SJCRH30 (cell line): ENCODE data around the gene GUCY2D. TPM values are rescaled to one million over a fixed set of nuclear protein-coding genes. Genes with fewer than 3 reads are reported as not detected.
"Not testable (repeated sequence)": the region's sequence is repeated elsewhere in the genome, so short reads cannot be mapped to it uniquely, and the experiment has no call there.

Source experiments
- DNase-seq, 2 experiments: peaks; one replicate each; pipeline ENCODE4 v3.0.0-alpha.2; 2015 to 2020
- H3K27ac ChIP-seq: fragments of 250-450 bp; sonication (Bioruptor Pico); 2 replicates; pipeline ENCODE4 v1.5.1; 2020; ENCODE audit warnings: mild to moderate bottlenecking, moderate library complexity
- H3K27me3 ChIP-seq: fragments of 250-450 bp; sonication (Bioruptor Pico); 2 replicates; pipeline ENCODE4 v1.5.1; 2020; ENCODE audit warnings: mild to moderate bottlenecking, moderate library complexity
- H3K36me3 ChIP-seq: fragments of 250-450 bp; sonication (Bioruptor Pico); 2 replicates; pipeline ENCODE4 v1.5.1; 2020; ENCODE audit warnings: mild to moderate bottlenecking, moderate library complexity
- H3K4me1 ChIP-seq: fragments of 250-450 bp; sonication (Bioruptor Pico); 2 replicates; pipeline ENCODE4 v1.5.1; 2020; ENCODE audit warnings: mild to moderate bottlenecking, moderate library complexity
- H3K4me3 ChIP-seq: fragments of 250-450 bp; sonication (Bioruptor Pico); 2 replicates; pipeline ENCODE4 v1.5.1; 2020; ENCODE audit warnings: mild to moderate bottlenecking, moderate library complexity
- H3K9me3 ChIP-seq: fragments of 250-450 bp; sonication (Bioruptor Pico); replicated peaks from 2 replicates; pipeline ENCODE4 v1.5.1; 2020; ENCODE audit warnings: mild to moderate bottlenecking, moderate library complexity
- total RNA-seq: library from RNA; depleted of rRNA; stranded (reverse); fragments of >200 nt; shearing (Covaris generic); gene quantifications from 2 replicates; pipeline ENCODE4 v1.2.3, GENCODE V29; 2014

Gene GUCY2D
- total RNA-seq, 1 experiment from 2014 or later: not detected

DNA sequence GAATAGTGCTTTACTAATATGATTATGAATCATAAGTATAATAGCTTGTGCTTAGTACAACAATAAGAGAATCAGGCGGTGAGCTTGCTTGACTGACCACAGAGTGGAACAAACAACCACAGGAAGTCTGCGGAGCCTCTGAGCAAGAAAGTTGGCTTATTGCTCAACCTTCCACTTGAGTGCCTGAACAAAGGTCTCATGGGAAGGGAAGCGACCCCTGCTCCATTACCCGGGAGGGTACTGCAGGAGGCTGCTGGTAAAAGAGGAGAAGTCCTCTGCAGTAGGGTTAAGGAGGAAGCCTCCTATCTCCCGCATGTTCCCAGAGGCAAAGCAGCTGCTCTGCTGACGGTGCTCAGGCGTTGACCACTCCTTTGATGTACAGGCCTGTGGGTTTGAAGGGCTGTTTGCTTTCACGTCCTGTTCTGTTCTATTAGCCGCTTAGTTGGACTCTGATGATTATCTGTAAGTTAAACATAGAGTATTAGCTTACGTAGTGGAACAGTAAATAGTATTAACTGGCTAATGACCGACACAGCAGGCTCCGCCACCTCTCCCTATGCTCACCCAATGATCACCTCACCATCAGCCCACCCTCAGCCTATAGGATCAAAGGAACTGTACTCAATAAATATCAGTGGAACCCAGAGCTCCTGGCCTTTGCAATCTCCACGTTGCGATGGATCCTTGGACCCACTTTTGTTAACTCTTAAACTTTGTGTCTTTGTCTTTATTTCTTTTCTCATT is 54.0 kb downstream of the GUCY2D start:
- no peak for DNase-seq
- H3K9me3 ChIP-seq: no peaks in the 10 kb centered on the region
- H3K27ac ChIP-seq: no peak overlapping the region
- H3K4me1 ChIP-seq: 0 out of 2 replicates have a peak, but pooled peaks cover 9% of the 10 kb centered on the region
- H3K36me3 ChIP-seq: no peaks in the 10 kb centered on the region
- no peak overlapping the region for H3K4me3 ChIP-seq
- H3K27me3 ChIP-seq: peaks cover 9% of the 10 kb centered on the region; the same call in 1 of the 2 replicates

- no peaks in the 10 kb centered on the region for H3K36me3 ChIP-seq
- H3K27me3 ChIP-seq: peaks cover 9% of the 10 kb centered on the region; the same call in 1 of the 2 replicates
- no peak for DNase-seq
- 0 out of 2 replicates have a peak, but pooled peaks cover 9% of the 10 kb centered on the region for H3K4me1 ChIP-seq
- no peaks in the 10 kb centered on the region for H3K9me3 ChIP-seq
- no peak overlapping the region for H3K4me3 ChIP-seq
- H3K27ac ChIP-seq: no peak overlapping the region
Observed at GRCh38 chr17:8056976-8057625, 54.7 kb downstream of the GUCY2D start.

DNA sequence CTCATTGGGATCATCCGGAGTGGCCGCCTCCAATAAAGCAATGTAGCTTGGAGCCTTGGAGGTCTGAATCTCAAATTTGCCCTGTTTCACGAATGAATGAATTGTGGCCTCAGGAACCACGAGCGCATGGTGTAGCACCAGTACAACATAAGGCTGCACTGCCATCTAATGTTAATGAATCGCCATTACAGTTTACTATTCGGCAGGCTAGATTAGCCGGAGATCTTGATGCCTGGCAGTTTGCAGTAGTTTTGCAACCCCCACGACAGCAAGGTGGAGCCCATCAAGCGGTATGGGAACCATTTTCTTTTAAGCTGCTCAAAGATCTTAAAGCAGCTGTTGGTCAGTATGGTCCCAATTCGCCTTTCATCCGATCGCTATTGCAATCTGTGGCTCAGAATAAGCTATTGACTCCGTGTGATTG is 55.3 kb downstream of the GUCY2D start:
- H3K27ac ChIP-seq: no peak overlapping the region
- no peaks in the 10 kb centered on the region for H3K9me3 ChIP-seq
- no peak overlapping the region for H3K4me3 ChIP-seq
- peak; percentile 42 to 76 for DNase-seq
- H3K36me3 ChIP-seq: no peaks in the 10 kb centered on the region
- peaks cover 9% of the 10 kb centered on the region; the same call in 1 of the 2 replicates for H3K27me3 ChIP-seq
- H3K4me1 ChIP-seq: 0 out of 2 replicates have a peak, but pooled peaks cover 9% of the 10 kb centered on the region

- Histone ChIP-seq H3K27me3 (peaks cover 9% of the 10 kb centered on the region; the same call in 1 of the 2 replicates), H3K4me1 (0 out of 2 replicates have a peak, but pooled peaks cover 9% of the 10 kb centered on the region), H3K27ac (no peak overlapping the region), H3K9me3 (no peaks in the 10 kb centered on the region), H3K36me3 (no peaks in the 10 kb centered on the region), H3K4me3 (no peak overlapping the region)
- no peak for DNase-seq
Observed at GRCh38 chr17:8059131-8059530, 56.7 kb downstream of the GUCY2D start.

GRCh38 chr17:8060274-8060673 is 57.9 kb downstream of the GUCY2D start:
- no peaks in the 10 kb centered on the region for H3K9me3 ChIP-seq
- H3K4me1 ChIP-seq: 0 out of 2 replicates have a peak, but pooled peaks cover 9% of the 10 kb centered on the region
- no peak overlapping the region for H3K4me3 ChIP-seq
- no peaks in the 10 kb centered on the region for H3K36me3 ChIP-seq
- no peak overlapping the region for H3K27ac ChIP-seq
- DNase-seq: peak; percentile 33 to 77
- H3K27me3 ChIP-seq: peaks cover 9% of the 10 kb centered on the region; the same call in 1 of the 2 replicates

DNA sequence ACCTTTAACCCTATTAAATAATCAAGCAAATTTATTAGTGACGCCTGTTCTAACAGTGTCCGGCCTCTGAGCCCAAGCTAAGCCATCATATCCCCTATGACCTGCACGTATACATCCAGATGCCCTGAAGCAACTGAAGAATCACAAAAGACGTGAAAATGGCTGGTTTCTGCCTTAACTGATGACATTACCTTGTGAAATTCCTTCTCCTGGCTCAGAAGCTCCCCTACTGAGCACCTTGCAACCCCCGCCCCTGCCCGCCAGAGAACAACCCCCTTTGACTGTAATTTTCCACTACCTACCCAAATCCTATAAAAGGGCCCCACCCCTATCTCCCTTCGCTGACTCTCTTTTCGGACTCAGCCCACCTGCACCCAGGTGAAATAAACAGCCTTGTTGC is 59.4 kb downstream of the GUCY2D start:
- H3K27ac ChIP-seq, H3K4me1 ChIP-seq, H3K4me3 ChIP-seq, H3K36me3 ChIP-seq, DNase-seq, H3K9me3 ChIP-seq, H3K27me3 ChIP-seq: not testable (repeated sequence)

GRCh38 chr17:8062435-8062806 is 60.0 kb downstream of the GUCY2D start:
- DNase-seq: no peak
- Histone ChIP-seq H3K4me3 (no peak overlapping the region), H3K9me3 (no peaks in the 10 kb centered on the region), H3K27ac (no peak overlapping the region), H3K4me1 (0 out of 2 replicates have a peak, but pooled peaks cover under 1% of the 10 kb centered on the region), H3K27me3 (peaks cover 9% of the 10 kb centered on the region; the same call in 1 of the 2 replicates), H3K36me3 (no peaks in the 10 kb centered on the region)

DNA sequence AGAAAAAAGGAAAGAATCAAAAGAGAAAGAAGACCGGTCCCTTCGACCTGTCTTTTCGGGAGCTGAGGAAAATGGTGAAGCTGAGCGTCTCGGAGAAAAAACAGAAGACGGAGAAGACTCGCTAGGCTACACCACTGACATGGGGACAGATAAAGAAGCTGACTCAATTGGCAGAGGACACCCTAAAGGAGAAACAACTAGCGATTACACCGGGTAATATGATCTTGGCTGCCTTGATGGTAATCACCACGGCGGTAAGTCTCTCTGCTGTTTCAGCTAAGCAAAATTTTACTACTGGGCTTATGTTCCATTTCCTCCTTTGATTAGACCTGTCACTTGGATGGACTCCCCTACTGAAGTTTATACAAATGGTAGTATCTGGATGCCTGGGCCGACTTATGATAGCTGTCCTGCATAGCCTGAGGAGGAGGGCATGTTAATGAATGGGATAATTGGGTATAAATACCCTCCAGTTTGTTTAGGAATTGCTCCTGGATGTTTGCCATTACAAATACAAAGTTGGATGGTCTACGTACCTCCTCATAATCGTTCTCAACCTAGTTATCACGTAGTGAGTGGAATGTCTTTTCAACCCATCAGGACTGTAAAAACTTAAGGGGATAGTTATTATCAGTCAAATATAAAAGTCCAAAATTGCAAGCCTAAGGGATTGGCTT is 60.5 kb downstream of the GUCY2D start:
- Histone ChIP-seq H3K4me1 (no peaks in the 10 kb centered on the region), H3K9me3 (no peaks in the 10 kb centered on the region), H3K36me3 (no peaks in the 10 kb centered on the region), H3K4me3 (no peak overlapping the region), H3K27me3 (peaks cover 8% of the 10 kb centered on the region; the same call in 1 of the 2 replicates), H3K27ac (no peak overlapping the region)
- no peak for DNase-seq

- no peak overlapping the region for H3K27ac ChIP-seq
- H3K4me3 ChIP-seq: no peak overlapping the region
- H3K9me3 ChIP-seq: no peaks in the 10 kb centered on the region
- DNase-seq: no peak
- no peaks in the 10 kb centered on the region for H3K36me3 ChIP-seq
- 0 out of 2 replicates have a peak, but pooled peaks cover 5% of the 10 kb centered on the region for H3K27me3 ChIP-seq
- no peaks in the 10 kb centered on the region for H3K4me1 ChIP-seq
Observed at GRCh38 chr17:8063761-8064534, 61.5 kb downstream of the GUCY2D start.

DNA sequence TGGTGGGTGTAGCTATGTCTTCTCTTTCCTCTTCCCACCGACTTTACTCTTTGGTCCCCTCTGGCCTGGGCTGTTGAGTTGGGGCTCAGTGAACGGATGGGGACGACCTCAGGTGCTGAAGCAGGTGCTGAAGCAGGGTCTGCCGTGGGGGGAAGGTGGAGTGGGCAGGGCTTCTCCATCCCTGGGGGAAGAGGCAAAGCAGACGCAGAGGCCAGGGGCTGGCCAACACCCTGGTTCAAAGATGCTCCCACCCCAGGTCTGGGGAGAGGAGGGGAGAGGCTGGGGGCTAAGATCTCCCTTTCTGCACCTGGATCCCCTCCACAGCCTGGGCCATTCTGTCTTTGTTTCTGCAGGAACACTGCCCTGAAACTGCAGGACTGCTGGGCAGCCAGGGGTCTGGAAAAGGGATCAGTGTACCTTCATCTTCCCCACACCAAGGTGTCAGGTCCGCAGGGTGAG is 62.2 kb downstream of the GUCY2D start:
- no peaks in the 10 kb centered on the region for H3K4me1 ChIP-seq
- no peak for DNase-seq
- H3K9me3 ChIP-seq: no peaks in the 10 kb centered on the region
- no peak overlapping the region for H3K4me3 ChIP-seq
- H3K36me3 ChIP-seq: no peaks in the 10 kb centered on the region
- no peak overlapping the region for H3K27ac ChIP-seq
- 0 out of 2 replicates have a peak, but pooled peaks cover 5% of the 10 kb centered on the region for H3K27me3 ChIP-seq

DNA sequence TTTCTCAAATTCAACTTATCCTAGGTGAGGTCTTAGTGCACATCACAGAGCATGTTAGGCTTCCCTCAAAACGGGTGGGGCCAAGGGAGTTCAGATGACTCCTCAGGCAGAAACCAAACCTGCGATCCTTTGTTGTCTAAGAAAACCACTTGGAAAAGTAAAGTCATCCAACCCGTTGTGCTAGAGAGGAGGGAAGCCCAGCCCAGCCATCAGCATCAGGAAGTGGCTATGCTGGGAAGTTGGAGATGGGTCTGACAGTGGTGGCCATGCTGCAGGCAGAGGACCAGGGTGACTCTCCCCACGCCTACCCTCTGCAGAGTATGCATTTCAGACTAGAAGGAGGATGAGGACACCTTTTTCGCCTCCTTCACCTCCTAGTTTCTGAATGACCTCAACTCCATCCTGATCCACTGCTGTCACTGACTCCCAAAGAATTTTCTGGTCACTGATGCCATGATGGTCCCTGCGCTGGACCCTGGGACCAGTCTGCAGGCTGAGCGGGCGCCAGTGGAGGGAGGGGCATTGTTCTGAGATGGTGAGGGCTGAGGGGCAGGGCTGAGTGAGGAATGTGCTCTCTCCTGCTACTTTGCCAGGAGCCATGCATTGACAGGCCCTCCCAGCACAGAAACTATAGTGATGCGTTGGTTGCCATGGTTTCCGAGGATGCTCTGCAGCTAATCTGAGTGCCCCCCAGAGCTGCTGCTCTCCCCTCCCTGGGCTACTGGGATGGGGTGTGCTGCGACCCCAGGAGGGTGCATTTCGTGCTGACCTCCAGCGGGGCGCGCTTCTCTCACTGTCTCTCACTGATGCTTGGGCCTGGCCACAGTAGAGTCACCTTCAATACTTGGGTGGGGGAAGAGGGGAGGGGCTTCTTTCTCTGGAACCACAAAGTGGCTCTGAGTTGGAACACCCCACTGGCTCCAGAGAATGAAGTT is 64.7 kb downstream of the GUCY2D start:
- no peaks in the 10 kb centered on the region for H3K27me3 ChIP-seq
- H3K4me3 ChIP-seq: no peak overlapping the region
- DNase-seq: no peak
- H3K9me3 ChIP-seq: no peaks in the 10 kb centered on the region
- H3K4me1 ChIP-seq: no peaks in the 10 kb centered on the region
- H3K36me3 ChIP-seq: no peaks in the 10 kb centered on the region
- no peak overlapping the region for H3K27ac ChIP-seq

- Histone ChIP-seq H3K4me3 (no peak overlapping the region), H3K27ac (no peak overlapping the region), H3K9me3 (no peaks in the 10 kb centered on the region), H3K36me3 (no peaks in the 10 kb centered on the region), H3K4me1 (no peaks in the 10 kb centered on the region), H3K27me3 (no peaks in the 10 kb centered on the region)
- DNase-seq: no peak
Observed at GRCh38 chr17:8067806-8068205, 65.4 kb downstream of the GUCY2D start.

- Histone ChIP-seq H3K36me3 (no peaks in the 10 kb centered on the region), H3K9me3 (no peaks in the 10 kb centered on the region), H3K4me3 (no peak overlapping the region), H3K27me3 (peaks cover 5% of the 10 kb centered on the region), H3K4me1 (no peaks in the 10 kb centered on the region), H3K27ac (no peak overlapping the region)
- DNase-seq: no peak
Observed at GRCh38 chr17:8068736-8069586, 66.5 kb downstream of the GUCY2D start.
